Skeletal muscle tissue (tissue), 4 donors: Measurements from ENCODE around the gene ARMC9. TPM values are rescaled to one million over a fixed set of nuclear protein-coding genes. Genes with fewer than 3 reads are reported as not detected.

Source experiments
- H3K27ac ChIP-seq: one replicate; pipeline ENCODE4 v1.7.0; 2013; ENCODE audit warnings: mild to moderate bottlenecking, low read depth, low read length, inconsistent platforms
- H3K27me3 ChIP-seq, 3 donors: one replicate each; pipeline ENCODE4 v1.7.0; 2013; ENCODE audit warnings: low read length in 3 of 3; ENCODE audit not compliant: control insufficient read depth in 3 of 3, insufficient read depth in 3 of 3
- H3K36me3 ChIP-seq, 3 donors: one replicate each; pipeline ENCODE4 v1.7.0; 2013; ENCODE audit warnings: low read length in 3 of 3; ENCODE audit not compliant: control insufficient read depth in 3 of 3, insufficient read depth in 3 of 3
- H3K4me1 ChIP-seq, 3 donors: one replicate each; pipeline ENCODE4 v1.7.0; 2013; ENCODE audit warnings: low read length in 3 of 3, mild to moderate bottlenecking in 3 of 3; ENCODE audit not compliant: control insufficient read depth in 3 of 3, insufficient read depth in 3 of 3
- H3K4me3 ChIP-seq, 3 donors: one replicate each; pipeline ENCODE4 v1.7.0; 2013; ENCODE audit warnings: low read length in 3 of 3
- H3K9ac ChIP-seq, 3 donors: one replicate each; pipeline ENCODE4 v1.7.0; 2013; ENCODE audit warnings: low read length in 3 of 3, mild to moderate bottlenecking in 3 of 3, moderate library complexity in 2 of 3, low read depth in 1 of 3
- H3K9me3 ChIP-seq, 3 donors: one replicate each; pipeline ENCODE4 v1.7.0; 2013; ENCODE audit warnings: low read length in 3 of 3; ENCODE audit not compliant: control insufficient read depth in 3 of 3
- total RNA-seq: library from RNA; depleted of rRNA; stranded (reverse); fragments of >200 nt; gene quantifications from one replicate; pipeline ENCODE4 v1.2.3, GENCODE V29; 2014
- donor health status: Osteomylitis.

Gene ARMC9
- total RNA-seq, 1 donor from 2014 or later = 6.8 TPM

DNA sequence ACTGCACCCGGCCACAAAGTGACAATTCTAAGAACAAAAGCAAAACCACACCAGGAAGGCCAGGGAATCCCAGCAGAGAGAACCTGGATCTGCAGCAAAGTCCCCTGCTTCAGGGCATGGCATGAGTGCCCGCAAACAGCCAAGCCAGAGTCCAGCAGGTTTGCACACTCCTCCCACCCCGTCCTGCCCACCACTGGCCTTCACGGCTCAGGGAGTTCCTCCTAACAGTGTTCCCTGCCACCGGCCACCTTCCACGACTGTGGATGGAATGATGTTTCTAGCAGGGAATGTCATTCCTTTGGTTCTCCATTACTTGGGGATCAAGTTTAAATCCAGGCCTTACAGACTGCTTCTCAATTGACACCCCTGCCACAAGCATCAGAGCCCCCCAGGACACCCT, 155.0 kb downstream of the ARMC9 start:
- no peaks in the 10 kb centered on the region for H3K9me3 ChIP-seq
- no peaks in the 10 kb centered on the region for H3K36me3 ChIP-seq
- H3K4me1 ChIP-seq = no peaks in the 10 kb centered on the region
- no peaks in the 10 kb centered on the region for H3K27me3 ChIP-seq
- H3K4me3 ChIP-seq = no peak overlapping the region
- H3K27ac ChIP-seq = no peak overlapping the region
- H3K9ac ChIP-seq = no peak overlapping the region

- Histone ChIP-seq H3K9ac (no peak overlapping the region), H3K27me3 (no peaks in the 10 kb centered on the region), H3K36me3 (no peaks in the 10 kb centered on the region), H3K4me3 (no peak overlapping the region), H3K4me1 (no peaks in the 10 kb centered on the region), H3K27ac (no peak overlapping the region), H3K9me3 (no peaks in the 10 kb centered on the region)
Observed at GRCh38 chr2:231355508-231356465, 157.4 kb downstream of the ARMC9 start.

- H3K27me3 ChIP-seq = no peaks in the 10 kb centered on the region
- no peaks in the 10 kb centered on the region for H3K36me3 ChIP-seq
- H3K4me1 ChIP-seq = no peaks in the 10 kb centered on the region
- H3K4me3 ChIP-seq = no peak overlapping the region
- no peak overlapping the region for H3K9ac ChIP-seq
- H3K27ac ChIP-seq = no peak overlapping the region
- no peaks in the 10 kb centered on the region for H3K9me3 ChIP-seq
Observed at GRCh38 chr2:231356466-231356844, 158.0 kb downstream of the ARMC9 start.

DNA sequence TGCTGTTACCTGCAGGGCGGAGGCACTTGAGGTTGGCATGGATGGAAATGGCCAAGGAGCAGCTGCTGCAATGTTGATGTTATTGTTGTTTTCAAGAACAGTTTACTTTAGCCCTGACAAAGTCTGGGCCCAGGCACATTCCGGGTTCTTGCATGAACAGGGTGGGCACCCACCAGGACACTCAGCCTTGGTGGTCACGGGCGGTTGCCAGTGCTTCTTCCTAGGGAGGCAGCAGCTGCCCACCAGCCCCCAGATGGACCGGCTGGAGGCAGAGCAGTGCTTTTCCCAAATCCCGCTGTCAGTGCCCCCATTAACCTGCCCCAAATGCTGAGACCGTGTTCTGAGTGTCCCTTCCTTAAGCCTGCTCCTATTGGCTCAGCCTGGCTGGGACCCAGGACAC, 158.6 kb downstream of the ARMC9 start:
- Histone ChIP-seq H3K4me3 (no peak overlapping the region), H3K4me1 (no peaks in the 10 kb centered on the region), H3K9me3 (no peaks in the 10 kb centered on the region), H3K27ac (no peak overlapping the region), H3K36me3 (no peaks in the 10 kb centered on the region), H3K9ac (no peak overlapping the region), H3K27me3 (no peaks in the 10 kb centered on the region)

- Histone ChIP-seq H3K9ac (no peak overlapping the region), H3K4me1 (peaks cover 0 to 3% (median 0%) of the 10 kb centered on the region in 3 donors)
Observed at GRCh38 chr2:231357931-231358330, 159.5 kb downstream of the ARMC9 start.

GRCh38 chr2:231359441-231359840, 161.0 kb downstream of the ARMC9 start:
- Histone ChIP-seq H3K27ac (no peak overlapping the region), H3K4me3 (no peak overlapping the region), H3K9ac (no peak overlapping the region), H3K36me3 (peaks cover 0 to 3% (median 0%) of the 10 kb centered on the region in 3 donors), H3K27me3 (no peaks in the 10 kb centered on the region), H3K9me3 (no peaks in the 10 kb centered on the region), H3K4me1 (peaks cover 0 to 4% (median 0%) of the 10 kb centered on the region in 3 donors)

More at GRCh38 chr2:231357931-231358330, 159.5 kb downstream of the ARMC9 start:
- no peaks in the 10 kb centered on the region for H3K27me3 ChIP-seq
- no peaks in the 10 kb centered on the region for H3K9me3 ChIP-seq
- H3K4me3 ChIP-seq = no peak overlapping the region
- peaks cover 0 to under 1% (median 0%) of the 10 kb centered on the region in 3 donors for H3K36me3 ChIP-seq
- H3K27ac ChIP-seq = no peak overlapping the region

- no peaks in the 10 kb centered on the region for H3K27me3 ChIP-seq
- H3K4me1 ChIP-seq = peaks cover 0 to 4% (median 0%) of the 10 kb centered on the region in 3 donors
- H3K9me3 ChIP-seq = no peaks in the 10 kb centered on the region
- H3K36me3 ChIP-seq = peaks cover 0 to 3% (median 0%) of the 10 kb centered on the region in 3 donors
- no peak overlapping the region for H3K27ac ChIP-seq
- no peak overlapping the region for H3K4me3 ChIP-seq
- H3K9ac ChIP-seq = no peak overlapping the region
Observed at GRCh38 chr2:231359948-231360347, 161.5 kb downstream of the ARMC9 start.

DNA sequence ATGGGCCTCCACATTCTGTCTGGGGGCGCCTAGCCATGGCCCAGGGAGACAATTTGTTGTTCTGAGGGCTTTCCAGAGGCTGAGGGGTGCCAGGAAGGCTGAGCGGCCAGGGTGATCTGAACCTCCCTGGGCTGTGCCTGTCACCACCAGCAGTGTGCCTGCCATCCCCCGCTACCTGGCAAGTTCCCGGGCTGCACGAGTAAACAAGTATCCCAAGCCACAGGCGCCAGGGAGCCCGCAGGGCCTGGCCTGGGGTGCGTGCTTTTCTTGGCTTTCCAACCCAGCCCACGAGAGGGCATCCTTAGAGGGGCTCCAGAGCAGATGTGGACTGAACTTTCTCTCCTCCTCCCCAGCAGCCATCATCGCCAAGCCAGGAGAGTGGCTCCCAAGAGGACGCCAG, 162.0 kb downstream of the ARMC9 start:
- Histone ChIP-seq H3K27ac (no peak overlapping the region), H3K9me3 (no peaks in the 10 kb centered on the region), H3K36me3 (peaks cover 0 to 3% (median 0%) of the 10 kb centered on the region in 3 donors), H3K4me3 (no peak overlapping the region), H3K4me1 (peaks cover 0 to 4% (median 0%) of the 10 kb centered on the region in 3 donors), H3K27me3 (no peaks in the 10 kb centered on the region), H3K9ac (no peak overlapping the region)

DNA sequence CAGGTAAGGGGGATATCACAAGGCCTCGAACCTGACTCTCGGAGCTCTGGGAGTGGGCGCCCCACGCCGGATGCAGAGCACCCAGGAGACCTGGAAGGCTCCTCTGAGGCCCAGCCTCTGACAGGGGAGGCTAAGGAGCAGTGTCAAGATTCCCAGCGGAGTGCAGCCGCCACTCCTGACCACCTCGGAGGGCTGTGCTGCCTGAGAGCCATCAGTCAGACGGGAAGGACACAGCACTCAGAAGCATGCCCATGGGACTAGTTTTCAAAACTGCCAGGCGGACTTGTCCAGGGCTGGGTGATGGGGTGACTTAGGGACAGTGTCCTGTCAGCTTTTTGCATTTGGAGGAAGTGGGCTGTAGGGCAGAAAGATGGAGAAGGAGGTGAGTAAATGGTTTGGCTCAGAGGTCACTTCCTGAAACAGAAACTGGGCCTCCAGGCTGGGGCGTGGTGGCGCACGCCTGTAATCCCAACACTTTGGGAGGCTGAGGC, 162.5 kb downstream of the ARMC9 start:
- Histone ChIP-seq H3K4me3 (no peak overlapping the region), H3K27me3 (no peaks in the 10 kb centered on the region), H3K27ac (no peak overlapping the region), H3K36me3 (peaks cover 0 to 3% (median 0%) of the 10 kb centered on the region in 3 donors), H3K4me1 (peaks cover 0 to 4% (median 0%) of the 10 kb centered on the region in 3 donors), H3K9ac (no peak overlapping the region), H3K9me3 (no peaks in the 10 kb centered on the region)
